ENCODE data around the gene ZNF335.

Gene ZNF335

GRCh38 chr20:45899046-45899835 lies 72.8 kb downstream of the ZNF335 start:
- intact Hi-C loops (cut with DNase I) = no loop called here
- peak in 2 of 10 donors; percentile 48 to 56 for DNase-seq

Measured in posterior cingulate gyrus (tissue), 11 donors.